HG03175 (cell line): ENCODE data around the gene SH3RF1.

Source experiments
- ATAC-seq: cut with Tn5 transposase; IDR thresholded peaks from one replicate; pipeline ENCODE4 v1.9.1; 2021; ENCODE audit warnings: mild to moderate bottlenecking, moderate library complexity; ENCODE audit not compliant: unreplicated experiment

SH3RF1 gene

DNA sequence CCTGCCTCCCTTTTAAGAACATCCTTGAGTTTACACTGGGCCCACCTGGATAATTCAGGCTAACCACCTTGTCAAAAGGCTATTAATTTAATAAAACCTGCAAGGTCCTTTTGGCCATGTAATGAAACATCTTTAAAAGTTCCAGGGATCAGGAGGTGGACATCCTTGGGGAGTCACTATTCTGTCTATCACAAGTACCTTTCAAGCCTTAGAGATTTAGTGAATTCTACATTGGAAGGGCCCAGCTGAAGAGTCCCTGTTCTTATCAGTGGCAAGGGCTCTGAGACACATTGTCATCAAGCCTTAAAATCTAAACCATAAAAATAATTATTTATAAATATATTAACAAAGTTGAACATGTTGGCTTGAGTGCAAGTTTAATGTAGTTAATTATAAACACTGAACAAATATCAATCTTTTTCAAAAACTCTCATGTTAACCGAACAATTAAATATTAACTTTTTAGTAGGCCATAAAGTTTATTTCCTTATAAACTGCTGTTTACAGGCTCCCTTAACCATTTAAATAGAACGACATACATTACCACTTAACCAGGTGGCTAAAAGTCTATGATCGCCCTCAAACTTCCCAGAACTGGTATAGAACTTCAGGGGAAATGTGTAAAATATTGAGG is 156.3 kb downstream of the SH3RF1 start:
- ATAC-seq = no peak

DNA sequence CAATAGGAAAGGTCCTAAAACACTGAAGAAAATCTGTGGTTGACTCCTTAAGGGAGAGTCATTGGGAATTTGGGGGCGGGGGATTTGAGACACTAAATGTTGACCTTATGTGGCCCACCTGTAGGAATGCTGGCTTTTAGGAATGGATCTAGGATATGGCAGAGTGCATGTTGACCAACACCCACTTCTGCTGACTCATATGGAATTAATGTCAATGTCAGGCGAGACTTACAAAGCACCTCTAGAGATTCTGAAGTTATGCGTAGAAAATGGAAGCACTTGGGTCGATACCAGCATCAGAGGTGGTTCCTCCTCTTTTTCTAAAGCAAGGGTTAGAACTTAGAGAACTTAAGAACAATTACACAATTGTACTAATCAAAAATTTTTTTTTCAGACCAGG is 160.1 kb downstream of the SH3RF1 start:
- no peak for ATAC-seq

DNA sequence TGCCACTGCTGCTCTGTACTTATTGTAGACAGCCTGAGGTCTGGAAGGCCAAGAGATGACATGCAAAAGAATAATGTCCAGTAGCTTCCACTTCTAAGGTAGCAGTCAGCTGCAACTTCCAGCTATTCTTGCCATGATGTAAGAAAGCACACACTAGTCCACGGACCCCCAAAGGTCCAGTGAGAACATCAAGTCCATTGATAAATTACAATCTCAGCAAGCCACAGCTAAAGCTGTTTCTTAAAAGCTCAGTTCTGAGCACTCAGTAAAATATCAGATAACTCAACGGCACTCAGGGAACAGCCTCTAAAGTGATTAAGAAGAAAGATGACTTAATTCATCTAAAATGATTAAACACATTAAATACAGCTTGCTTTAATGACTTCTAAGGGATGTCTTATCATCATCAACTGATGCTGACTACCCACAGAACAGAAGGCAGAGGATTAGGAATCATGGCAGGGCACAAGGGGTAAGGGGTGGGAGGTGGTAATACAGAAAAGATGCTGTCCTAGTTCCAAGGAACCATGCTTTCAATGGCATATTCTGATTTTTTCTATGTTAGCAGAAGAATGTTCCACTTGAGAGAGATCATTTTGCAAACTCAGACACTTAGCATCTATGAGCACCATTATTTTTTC is 161.6 kb downstream of the SH3RF1 start:
- no peak for ATAC-seq

DNA sequence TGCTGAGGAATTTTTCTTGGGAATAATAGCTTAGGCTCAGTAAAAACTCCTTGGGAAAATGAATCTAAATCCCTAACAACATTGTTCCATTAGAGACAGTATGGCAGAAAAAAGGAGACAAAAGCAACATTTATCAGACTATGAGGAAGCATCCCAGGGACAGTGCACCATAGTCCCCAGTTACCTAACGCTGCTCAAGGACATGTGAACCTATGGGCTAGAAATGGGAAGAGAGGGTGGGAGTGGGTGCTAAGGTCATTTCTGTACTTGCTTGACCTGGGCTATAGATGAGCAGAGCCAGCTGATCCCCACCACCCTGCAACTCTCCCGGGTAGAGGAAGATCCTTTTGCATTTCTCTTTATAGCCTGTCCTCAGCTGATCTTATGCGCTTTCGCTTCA is 162.5 kb downstream of the SH3RF1 start:
- no peak for ATAC-seq

DNA sequence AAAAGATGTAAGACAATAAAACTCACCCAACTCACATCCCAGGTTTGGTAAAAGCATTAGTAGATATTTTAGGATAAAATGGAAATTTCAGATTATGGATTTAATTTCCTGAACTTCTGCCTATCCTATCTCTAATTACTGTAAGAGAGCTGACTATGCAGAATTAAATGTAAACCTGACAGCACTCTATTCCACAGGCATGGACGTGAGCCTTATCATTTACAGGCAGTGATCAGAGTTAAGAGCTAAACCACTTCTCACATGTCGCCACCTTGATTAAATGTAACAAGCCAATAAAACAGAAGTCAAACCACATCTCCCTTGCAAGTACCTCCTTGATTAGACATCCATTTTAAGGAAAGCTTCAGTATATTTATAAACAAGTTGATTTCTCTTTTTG is 163.2 kb downstream of the SH3RF1 start:
- ATAC-seq = no peak

DNA sequence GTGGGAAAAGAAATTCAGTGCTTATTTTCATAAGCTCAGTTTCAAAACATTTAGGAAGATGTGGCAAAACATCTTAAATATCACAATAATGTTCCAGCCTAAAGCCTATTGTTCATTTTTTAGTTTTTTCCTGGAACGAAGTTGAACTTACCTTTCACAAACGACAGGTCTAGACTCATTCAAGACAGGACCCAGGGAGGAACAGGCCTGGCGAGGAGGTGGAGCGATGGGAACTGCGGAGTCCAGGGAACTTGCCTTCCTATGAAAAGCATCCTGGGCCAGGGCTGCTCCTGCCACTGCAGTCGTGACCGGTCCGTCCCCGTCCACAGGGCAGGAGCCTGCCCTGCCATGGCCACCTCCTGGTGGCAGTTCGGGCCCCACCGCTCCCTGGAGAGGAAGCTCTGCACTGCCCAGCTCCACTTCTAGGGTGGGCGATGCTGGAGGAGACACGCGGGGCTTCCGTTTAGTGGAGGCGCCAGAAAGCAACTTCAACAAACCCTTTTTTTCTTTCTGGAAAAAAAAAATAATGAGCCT is 164.0 kb downstream of the SH3RF1 start:
- no peak for ATAC-seq

DNA sequence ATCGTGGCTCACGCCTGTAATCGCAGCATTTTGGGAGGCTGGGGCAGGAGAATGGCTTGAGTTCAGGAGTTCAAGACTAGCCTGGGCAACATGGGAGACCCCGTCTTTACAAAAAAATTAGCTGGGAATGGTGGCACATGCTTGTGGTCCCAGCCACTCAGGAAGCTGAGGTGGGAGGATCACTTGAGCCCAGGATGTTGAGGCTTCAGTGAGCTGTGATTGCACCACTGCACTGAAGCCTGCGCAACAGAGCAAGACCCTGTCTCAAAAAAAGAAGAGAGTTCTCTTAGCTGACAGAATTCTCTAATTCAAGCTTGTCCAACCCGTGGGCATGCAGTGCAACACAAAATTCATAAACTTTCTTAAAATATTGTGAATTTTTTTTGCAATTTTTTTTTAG is 165.1 kb downstream of the SH3RF1 start:
- ATAC-seq = no peak

DNA sequence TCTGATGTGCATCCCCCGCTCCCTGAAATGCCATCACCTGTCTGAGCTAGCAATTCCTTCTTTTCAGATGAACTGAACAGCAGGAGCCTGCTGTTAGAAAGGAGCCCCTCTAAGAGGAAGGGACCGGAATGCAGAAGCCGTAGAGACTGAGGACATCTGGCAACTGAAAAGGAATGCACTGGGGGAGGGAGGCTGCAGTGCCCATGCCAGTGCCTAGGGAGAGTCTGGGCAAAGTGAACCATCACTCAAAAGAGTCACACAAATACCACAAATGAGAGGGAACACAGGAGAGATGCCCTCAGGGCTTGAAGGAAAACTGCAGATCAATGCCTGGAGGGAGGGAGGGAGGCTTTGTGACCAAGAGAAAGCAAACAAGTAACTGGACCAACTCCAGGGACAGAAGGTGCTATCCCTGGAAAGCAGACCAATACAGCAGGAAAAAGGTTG is 166.8 kb downstream of the SH3RF1 start:
- ATAC-seq = no peak

DNA sequence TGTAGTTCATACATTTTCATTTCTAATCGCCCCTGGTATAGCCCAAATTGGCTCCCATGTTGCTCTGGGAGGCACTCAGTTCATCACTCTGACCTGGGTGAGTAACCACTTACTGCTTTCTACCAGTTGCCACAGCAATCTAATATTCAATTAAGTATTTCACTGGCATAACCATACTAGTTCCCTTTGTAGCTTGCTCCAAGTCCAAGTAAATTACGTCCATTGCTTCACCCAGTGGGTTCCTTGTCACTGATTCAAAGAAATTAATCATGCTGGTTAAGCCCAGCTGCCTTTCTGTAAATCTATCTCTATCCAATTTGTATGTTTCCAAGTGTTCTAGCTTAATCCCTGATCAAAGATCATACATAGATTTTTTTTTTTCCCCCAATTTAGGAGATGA is 168.7 kb downstream of the SH3RF1 start:
- ATAC-seq = no peak

DNA sequence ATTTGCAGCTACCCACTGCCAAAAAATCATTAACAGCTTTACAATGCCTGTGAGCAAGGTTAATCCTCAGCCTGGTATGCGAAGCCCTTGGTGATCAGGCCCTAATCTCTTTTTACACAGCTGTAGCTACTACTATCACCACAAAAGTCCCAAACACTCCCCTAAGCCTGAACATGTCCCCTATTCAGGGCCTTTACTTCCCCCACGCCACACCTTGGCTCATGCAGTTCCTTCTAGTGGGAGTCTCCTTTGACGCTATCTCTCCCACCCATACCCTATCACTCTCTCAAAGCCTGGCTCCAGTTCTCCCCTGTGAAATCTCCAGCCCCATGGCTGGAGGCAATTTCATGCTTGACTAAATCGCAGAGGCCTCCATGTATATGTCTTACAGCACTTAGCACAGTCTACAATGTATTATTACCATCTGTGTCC is 170.1 kb downstream of the SH3RF1 start:
- no peak for ATAC-seq

DNA sequence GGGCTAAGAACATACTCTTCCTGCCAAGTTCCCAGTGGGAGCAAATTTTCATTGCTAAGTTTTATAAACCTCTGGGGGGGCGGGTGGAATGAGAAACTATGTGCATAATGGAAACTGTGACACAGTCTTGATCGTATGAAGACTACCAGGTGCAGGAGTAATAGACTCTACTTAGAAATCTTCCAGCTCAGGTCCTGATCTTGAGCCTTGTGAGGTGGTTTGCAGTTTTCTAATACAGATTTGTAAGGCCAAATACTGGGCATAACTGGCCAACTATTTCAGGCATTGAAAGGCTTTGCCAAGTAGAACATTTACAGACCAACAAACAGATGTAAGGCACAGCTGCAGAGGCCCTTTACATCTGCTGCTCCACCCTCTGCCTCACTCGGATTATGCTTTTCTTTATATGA is 171.0 kb downstream of the SH3RF1 start:
- peak; percentile 50 for ATAC-seq

DNA sequence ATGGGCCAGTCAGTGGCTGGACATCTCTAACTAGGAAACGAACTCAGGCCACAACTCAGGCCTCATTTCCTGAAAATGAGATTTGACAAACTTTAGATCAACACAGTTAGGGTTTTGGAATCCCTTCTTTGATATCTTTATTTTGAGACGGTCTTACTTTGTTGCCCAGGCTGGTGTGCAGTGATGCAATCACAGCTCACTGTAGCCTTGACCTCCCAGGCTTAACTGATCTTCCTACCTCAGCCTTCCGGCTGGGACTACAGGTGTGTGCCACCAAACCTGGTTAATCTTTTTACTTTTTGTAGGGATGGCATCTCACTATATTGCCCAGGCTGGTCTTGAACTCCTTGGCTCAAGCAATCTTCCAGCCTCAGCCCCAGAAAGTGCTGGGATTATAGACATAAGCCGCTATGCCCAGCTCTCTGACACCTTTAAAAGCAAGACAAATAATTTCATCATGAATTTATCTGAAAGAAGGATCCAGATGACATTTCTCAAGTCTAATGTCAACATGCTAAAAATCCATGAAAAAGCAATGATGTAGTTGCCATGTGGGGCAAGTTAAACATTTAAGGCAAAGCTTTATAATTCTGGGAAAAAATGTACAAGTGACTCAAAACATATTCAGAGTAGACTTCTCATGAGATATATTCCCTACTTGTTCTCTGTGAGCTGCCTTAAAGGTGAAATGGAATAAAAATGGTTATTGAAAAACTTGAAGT is 171.6 kb downstream of the SH3RF1 start:
- ATAC-seq = no peak

DNA sequence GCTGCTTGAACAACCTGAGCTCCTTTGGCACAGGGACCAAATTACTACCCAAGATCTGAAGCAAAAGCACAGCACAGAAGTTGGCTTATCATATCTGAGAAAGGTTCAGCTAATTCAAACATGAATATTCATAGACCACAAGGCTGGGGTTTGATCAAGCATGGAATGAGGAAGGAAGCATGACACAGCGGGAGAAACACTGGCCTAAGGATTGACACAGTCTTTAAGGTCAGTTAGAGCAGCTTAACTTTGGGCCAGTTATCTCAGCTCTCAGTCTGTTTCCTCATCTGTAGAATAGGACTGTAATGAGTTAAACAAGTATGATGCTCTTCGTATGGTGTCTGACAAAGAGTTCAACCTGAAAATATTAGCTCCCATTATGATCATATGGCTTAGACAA is 172.2 kb downstream of the SH3RF1 start:
- peak; percentile 36 for ATAC-seq

DNA sequence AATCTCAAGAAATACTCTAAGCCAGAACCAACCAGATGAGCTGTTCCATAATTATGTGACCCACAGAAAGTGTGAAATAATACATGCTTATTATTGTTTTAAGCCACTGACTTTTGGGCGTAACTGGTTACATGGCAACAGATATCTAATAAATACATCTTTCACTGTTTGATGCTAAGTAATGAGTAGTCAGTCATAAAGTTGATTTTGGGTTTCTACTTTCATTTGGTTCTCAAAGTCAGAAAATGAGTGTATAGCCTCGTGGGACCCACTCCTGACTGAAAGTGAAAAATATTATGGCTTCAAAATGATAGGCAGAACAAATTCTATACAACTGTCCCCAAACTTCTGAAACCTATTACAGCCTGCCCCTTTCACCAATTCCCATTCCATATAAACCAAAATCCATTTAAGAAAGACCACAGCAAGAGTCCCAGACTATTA is 172.7 kb downstream of the SH3RF1 start:
- ATAC-seq = peak; percentile 59

DNA sequence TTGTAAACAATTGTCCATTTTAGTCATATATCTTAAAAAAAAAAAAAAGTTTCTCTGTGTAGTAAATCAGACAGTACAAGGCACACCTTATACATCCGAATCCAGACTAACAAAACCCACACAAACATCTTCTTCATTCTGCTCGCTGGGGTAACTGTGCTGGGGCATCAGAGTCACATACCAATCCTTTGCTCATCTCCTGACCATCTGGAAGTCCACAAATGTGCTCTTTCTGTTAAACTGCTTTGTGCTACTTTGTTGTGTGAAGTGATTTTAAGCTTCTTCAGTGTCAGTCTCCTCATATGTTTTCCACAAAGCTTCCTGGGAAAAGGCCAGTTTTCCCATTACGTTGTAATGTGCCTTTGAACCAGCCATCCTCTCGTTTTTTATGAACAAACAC is 174.5 kb downstream of the SH3RF1 start:
- ATAC-seq = no peak

DNA sequence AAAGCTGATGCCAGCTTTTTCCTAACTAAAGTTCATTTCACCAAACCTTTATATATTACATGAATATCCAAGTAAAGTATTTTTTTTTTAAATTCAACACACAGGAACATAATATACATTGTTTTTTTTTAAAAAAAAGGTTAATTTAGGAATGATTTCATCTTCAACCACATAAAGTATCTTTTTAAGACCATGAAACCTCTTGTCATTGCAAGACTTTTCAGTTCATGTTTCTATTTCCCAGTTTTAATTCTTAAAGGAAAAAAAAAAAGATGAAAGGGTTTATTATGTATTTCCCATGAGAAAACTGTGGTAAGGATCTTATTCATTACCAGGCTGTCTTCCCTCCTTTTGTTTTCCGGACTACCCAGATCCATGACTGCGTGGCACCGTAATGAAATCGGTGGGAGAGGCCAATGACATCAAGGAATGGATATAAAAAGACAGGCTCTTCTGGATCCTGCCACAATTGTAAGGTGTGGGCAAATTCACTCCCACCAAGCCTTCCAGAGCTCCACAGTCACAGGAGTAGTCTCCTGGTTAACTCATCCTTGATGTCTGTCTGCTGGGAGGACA is 176.0 kb downstream of the SH3RF1 start:
- no peak for ATAC-seq

DNA sequence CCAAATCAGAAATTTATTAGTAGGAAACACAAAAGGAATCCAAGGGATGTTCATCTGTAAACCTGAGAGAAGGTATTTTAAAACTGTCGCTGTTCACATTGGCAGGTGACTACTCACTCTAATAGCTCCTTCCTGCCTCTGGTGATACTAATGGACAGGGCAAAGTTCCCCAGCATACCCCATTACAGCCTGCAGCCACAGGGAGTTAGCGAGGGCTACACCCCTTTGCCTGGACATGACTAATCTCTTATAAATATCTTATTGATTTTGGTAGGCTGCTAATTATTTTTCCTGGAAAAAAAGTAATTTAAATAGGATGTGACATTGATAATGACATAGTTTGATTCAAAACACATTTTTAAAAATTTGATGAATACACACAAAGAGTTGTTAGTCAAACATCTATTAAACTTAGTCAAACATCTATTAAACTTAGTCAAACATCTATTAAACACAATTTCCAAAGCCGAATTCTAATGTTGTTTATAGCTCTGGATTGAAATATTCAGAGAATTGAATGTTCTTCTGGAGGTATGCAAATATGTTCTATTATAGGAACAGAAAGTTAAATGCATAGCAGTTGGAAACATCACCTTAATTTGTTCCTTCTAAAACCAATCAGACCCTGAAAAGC is 177.8 kb downstream of the SH3RF1 start:
- ATAC-seq = no peak

DNA sequence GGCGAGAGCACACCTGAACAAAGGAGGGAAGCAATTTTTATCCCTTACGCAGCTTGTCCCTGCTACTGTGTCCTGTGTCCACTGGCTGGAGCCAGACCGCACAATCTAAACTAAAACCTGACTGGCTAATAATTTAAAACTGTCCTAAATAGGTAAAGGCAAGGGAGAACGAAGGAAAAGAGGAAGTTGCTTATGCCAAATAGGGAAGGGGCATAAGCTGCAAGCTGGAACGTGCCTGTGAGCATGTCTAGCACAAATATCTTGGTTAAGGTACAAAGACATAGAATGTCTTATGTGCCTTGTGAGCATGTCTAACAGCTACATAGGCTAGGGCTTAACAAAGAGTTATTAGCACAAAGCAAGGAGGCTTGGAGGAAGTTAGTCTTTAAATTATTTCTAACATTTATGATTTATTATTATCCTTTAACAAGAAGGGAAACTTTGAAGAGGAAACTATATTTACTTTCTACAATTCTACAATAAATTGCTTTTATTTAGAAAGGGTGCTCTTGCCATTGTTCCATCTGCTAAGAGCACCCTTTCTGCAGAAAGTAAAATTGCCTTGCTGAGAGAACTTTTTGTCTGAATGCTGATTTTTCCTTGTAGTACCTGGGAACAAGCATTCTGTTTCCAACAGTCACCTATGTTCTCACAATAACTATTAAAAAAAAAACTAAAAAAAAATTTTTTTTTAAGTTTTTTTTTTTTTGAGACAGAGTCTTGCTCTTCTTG is 180.1 kb downstream of the SH3RF1 start:
- ATAC-seq = no peak

DNA sequence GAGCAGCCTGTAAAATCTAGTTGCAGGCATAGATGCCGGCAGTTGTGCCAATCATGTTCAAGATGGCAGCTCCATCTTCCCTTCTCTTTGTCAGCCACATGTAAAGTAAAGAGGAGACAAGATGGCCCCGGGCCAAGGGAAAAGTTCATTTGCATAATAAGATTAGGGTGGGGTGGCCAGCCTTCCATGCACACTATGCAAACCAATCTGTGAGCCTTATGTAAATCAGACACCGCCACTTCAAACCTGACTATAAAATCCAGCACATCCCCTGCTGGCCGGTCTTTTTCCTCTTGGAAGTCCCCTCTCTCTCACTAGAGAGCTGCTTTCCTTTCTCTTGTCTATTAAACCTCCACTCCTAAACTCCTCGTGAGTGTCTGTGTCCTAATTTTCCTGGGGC is 181.8 kb downstream of the SH3RF1 start:
- ATAC-seq = no peak

DNA sequence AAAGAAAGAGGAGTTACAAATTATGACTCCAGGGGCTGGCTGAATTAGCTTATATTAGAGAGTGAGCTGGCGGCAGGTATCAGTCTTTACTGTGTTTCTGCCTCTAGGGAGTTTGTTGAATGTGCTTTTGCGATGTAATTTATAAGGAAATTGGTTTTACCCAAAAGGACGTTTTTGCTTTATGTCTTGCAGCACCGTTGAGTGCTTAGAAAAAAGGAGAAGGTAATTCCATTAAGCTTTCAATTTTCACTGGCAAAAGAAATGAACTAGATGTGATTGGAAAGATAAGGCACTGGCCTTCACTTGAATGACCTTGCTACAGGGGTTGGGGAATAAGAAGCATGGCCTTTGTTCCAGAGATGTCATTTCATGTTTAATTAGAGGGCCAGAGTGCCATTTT is 185.8 kb downstream of the SH3RF1 start:
- ATAC-seq = no peak
